Fibroblast of villous mesenchyme (primary cell): ENCODE data around the gene JMJD6. TPM values are rescaled to one million over a fixed set of nuclear protein-coding genes. Genes with fewer than 3 reads are reported as not detected.
"Not testable (repeated sequence)": the region's sequence is repeated elsewhere in the genome, so short reads cannot be mapped to it uniquely, and the experiment has no call there.

Experiments
- DNase-seq: peaks from one replicate; pipeline ENCODE4 v3.0.0-alpha.2; 2010; ENCODE audit warnings: low read depth
- H3K4me3 ChIP-seq: 2 replicates; pipeline ENCODE4 v1.5.1; 2011; ENCODE audit warnings: low read depth, mild to moderate bottlenecking, low read length
- total RNA-seq: library from RNA; depleted of rRNA; stranded (reverse); fragments of >200 nt; gene quantifications from 2 replicates; pipeline ENCODE4 v1.2.3, GENCODE V29; 2012
- TF ChIP-seq, protein P1 (sequence below): IDR thresholded peaks from 2 replicates; pipeline ENCODE4 v1.5.1; 2012; ENCODE audit warnings: low read depth, mild to moderate bottlenecking, low read length; ENCODE audit not compliant: insufficient read depth

Gene JMJD6
- total RNA-seq, 1 donor = 24.2 TPM

DNA sequence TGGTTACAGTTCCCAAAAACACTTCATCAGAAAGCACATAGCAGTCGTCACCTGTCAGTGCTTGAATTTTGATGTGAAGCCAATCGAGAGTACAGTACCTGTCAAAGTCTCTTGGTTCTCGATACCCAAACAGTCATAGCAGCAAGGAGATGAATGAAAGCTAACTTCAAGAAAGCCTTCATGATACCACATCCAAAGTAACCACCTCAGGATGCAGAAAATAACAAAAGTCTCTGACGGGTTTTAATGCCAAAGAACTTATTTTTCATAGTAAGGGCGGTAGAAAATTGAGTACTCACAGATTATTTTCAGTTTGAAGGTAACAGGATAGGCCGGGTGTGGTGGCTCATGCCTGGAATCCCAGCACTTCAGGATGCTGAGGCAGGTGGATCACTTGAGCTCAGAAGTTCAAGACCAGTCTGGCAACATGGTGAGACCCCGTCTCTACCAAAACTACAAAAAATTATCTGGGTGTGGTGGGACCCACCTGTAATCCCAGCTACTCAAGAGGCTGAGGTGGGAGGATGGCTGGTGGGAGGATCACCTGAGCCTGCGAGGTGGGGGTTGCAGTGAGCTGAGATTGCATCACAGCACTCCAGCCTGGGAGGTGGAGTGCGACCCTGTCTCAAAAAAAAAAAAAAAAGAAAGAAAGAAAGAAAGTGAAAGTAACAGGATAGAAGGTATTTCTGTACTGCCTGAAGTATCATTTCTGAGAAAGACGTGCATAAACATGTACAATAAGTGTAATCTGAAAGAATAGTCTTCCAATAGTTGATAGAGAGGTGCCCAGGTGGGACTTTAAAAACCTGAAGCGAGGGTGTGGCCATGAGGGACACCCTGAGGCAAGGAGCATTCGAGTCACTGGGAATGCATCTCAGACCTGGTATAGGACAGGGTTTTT lies 26.9 kb upstream of the JMJD6 start:
- no peak for DNase-seq
- TF ChIP-seq, protein P1, sequence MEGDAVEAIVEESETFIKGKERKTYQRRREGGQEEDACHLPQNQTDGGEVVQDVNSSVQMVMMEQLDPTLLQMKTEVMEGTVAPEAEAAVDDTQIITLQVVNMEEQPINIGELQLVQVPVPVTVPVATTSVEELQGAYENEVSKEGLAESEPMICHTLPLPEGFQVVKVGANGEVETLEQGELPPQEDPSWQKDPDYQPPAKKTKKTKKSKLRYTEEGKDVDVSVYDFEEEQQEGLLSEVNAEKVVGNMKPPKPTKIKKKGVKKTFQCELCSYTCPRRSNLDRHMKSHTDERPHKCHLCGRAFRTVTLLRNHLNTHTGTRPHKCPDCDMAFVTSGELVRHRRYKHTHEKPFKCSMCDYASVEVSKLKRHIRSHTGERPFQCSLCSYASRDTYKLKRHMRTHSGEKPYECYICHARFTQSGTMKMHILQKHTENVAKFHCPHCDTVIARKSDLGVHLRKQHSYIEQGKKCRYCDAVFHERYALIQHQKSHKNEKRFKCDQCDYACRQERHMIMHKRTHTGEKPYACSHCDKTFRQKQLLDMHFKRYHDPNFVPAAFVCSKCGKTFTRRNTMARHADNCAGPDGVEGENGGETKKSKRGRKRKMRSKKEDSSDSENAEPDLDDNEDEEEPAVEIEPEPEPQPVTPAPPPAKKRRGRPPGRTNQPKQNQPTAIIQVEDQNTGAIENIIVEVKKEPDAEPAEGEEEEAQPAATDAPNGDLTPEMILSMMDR = no peak
- no peak overlapping the region for H3K4me3 ChIP-seq

- H3K4me3 ChIP-seq = no peak overlapping the region
- TF ChIP-seq, protein P1 = no peak
- DNase-seq = no peak
Observed at GRCh38 chr17:76752006-76752405, 25.6 kb upstream of the JMJD6 start.

DNA sequence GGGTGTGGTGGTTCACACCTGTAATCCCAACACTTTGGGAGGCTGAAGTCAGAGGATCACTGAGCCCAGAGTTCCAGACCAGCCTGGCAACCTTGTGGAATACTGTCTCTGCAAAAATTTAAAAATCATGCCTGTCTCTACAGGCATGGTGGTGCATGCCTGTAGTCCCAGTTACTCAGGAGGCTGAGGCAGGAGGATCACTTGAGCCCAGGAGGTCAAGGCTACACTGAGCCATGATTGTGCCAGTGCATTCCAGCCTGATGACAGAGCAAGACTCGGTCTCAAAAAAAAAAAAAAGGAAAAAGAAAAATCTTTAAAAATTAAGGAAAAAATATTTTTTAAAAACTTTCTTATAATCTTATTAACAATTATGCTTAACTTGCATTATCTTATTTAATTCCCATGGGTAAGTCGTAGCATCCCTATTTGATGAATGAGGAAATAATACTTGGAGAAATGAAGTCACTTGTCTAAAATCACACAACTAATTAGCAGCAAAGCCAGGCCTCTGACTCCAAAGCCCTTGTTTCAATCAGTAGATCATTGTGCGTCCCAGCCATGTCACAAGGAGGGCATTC lies 25.1 kb upstream of the JMJD6 start:
- TF ChIP-seq, protein P1 = no peak
- DNase-seq = no peak
- no peak overlapping the region for H3K4me3 ChIP-seq

GRCh38 chr17:76748657-76749056 lies 22.3 kb upstream of the JMJD6 start:
- H3K4me3 ChIP-seq = no peak overlapping the region
- TF ChIP-seq, protein P1 = no peak

GRCh38 chr17:76747716-76748363 lies 21.4 kb upstream of the JMJD6 start:
- H3K4me3 ChIP-seq = no peak overlapping the region
- TF ChIP-seq, protein P1 = no peak
- no peak for DNase-seq

More at GRCh38 chr17:76748657-76749056, 22.3 kb upstream of the JMJD6 start:
- DNase-seq = no peak

- not testable (repeated sequence) for DNase-seq, H3K4me3 ChIP-seq
Observed at GRCh38 chr17:76745785-76746184, 19.4 kb upstream of the JMJD6 start.

DNA sequence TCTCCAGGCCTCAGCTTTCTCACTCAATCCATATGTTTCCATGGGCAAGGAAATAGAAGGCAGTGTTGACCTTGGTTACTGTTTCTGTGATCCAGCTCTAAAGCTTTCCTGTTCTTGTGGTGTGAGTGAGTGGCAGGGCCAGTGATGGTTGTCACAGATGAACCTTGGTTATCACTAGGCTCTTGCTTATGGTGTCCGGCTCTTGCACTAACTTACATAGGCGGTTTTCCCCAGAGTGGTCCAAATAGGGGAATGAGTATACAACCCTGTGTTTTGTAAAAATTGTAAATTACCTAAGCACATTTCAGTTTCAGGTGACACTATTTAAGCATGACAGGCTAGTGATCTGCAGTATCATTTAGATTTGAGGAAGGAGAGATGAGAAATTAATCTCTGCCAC lies 18.3 kb upstream of the JMJD6 start:
- H3K4me3 ChIP-seq = no peak overlapping the region
- TF ChIP-seq, protein P1 = no peak
- DNase-seq = no peak
